Measurements from ENCODE around the gene KY. TPM values are rescaled to one million over a fixed set of nuclear protein-coding genes. Genes with fewer than 3 reads are reported as not detected.

The KY gene
- total and polyA plus RNA-seq, 9 of the 15 experiments (the other 6 are each of a cell fraction or from before 2014, with no cell fraction given): not detected

DNA sequence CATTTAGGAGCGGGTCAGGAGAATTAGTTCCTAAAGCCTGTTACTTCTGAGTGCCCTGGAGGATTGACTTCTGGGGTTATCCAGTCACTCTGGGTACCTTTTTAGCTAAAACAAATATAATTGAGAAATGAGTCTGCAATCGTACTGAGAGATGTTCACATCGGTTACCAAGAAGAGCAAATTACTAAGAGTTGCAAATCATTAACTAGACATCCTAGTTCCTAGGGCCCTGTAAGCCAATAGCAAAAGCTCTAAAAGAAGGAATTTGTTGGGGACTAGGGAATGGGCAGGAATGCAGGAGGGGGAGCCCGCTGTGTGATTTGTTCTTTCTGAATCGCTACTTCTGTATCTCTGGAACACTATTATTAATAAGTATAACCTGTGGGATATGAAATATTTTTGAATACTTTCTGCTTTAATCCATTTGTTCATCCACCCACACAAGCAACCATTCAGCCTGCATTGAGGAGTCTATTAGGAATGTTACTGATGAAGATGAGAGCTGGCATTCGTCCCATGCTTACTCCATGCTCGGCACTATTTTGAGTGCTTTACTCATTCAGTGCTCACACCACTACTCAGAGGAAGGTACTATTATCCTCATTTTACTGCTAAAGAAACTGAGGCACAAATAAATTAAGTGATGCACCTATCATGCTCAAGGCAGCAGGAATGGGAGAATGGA, 31.5 kb upstream of the KY start:
- no peaks in the 10 kb centered on the region for H3K36me3 ChIP-seq (ENCODE audit: control insufficient read depth, insufficient read depth, low read length)
- no peak overlapping the region for H2AFZ ChIP-seq (ENCODE audit: low read depth, low read length)
- no peak overlapping the region for H3K4me3 ChIP-seq
- BruUV-seq (replicated peaks): no TSS peak
- FAIRE-seq (no peak), ATAC-seq (no peak), DNase-seq (ENCODE audit: extremely low read depth in 1 of 4, low spot score in 3 of 4) (no peak)
- TF ChIP-seq, protein P1, sequence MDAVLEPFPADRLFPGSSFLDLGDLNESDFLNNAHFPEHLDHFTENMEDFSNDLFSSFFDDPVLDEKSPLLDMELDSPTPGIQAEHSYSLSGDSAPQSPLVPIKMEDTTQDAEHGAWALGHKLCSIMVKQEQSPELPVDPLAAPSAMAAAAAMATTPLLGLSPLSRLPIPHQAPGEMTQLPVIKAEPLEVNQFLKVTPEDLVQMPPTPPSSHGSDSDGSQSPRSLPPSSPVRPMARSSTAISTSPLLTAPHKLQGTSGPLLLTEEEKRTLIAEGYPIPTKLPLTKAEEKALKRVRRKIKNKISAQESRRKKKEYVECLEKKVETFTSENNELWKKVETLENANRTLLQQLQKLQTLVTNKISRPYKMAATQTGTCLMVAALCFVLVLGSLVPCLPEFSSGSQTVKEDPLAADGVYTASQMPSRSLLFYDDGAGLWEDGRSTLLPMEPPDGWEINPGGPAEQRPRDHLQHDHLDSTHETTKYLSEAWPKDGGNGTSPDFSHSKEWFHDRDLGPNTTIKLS (IDR thresholded peaks at IDR 0.05; ENCODE audit: borderline replicate concordance, low read depth): no peak
- 0% methylated on average over 7 of the region's 7 CpGs for WGBS (ENCODE audit: insufficient coverage, low coverage, missing lambda C conversion rate)
- in situ Hi-C loops (cut with MboI) (no loop called here), intact Hi-C loops (cut with micrococcal nuclease) (no loop called here)
- H3K27me3 ChIP-seq (ENCODE audit: control insufficient read depth in 2 of 2, insufficient read depth in 2 of 2, low read length in 2 of 2): peaks cover 0 to 3% of the 10 kb centered on the region in 2 experiments; a peak in 1 of 5 replicates
- H3K79me2 ChIP-seq (ENCODE audit: control insufficient read depth, insufficient read depth, low read length): no peaks in the 10 kb centered on the region
- no peak overlapping the region for H3K9ac ChIP-seq (ENCODE audit: insufficient read depth in 1 of 2, low read depth in 2 of 2, low read length in 2 of 2)
- H3K9me3 ChIP-seq (replicated peaks; ENCODE audit: control insufficient read depth, insufficient read depth, low read depth, low read length): no peaks in the 10 kb centered on the region
- ChIA-PET POLR2A (interaction anchor here (0.6 kb wide), 1 partner anchor 31 kb away, joined by 4 read pairs; no protein-coding TSS in a partner anchor), CTCF (ENCODE audit: low intra/inter-chr PET ratio) (no interaction called here)
- H3K9me1 ChIP-seq (ENCODE audit: control insufficient read depth, insufficient read depth, low read length): no peaks in the 10 kb centered on the region
- H3K4me1 ChIP-seq (replicated peaks in 1 of 2; ENCODE audit: control insufficient read depth in 2 of 2, insufficient read depth in 2 of 2, low read length in 2 of 2): no peaks in the 10 kb centered on the region
- no peak overlapping the region for H3K4me2 ChIP-seq (ENCODE audit: insufficient read depth, low read length)
- H4K20me1 ChIP-seq (replicated peaks; ENCODE audit: control insufficient read depth, insufficient read depth, low read length): no peaks in the 10 kb centered on the region
- no peak overlapping the region for H3K27ac ChIP-seq (ENCODE audit: extremely low read depth, low read depth, low read length)

DNA sequence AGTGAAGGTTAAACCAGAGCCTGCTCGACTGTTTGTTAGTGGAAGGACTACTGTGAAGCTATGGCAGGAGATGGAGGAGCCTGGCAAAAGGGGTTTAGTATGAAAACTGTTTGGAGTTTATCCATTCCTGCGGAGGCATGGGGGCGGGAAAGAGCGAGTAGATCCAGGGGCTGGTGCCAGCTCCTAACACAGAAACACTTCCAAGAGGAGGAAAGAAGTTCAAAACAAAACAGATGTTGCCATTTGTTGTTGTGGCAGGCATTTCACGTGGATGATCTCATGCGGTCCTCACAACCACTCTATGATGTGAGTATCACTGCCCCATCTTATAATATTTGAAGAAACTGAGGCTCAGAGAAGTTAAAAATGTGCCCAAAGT, 30.7 kb upstream of the KY start:
- H3K9me3 ChIP-seq (replicated peaks; ENCODE audit: control insufficient read depth, insufficient read depth, low read depth, low read length): no peaks in the 10 kb centered on the region
- no peak for FAIRE-seq
- in situ Hi-C loops (cut with MboI): no loop called here
- no peaks in the 10 kb centered on the region for H3K36me3 ChIP-seq (ENCODE audit: control insufficient read depth, insufficient read depth, low read length)
- 0% methylated on average over 6 of the region's 6 CpGs for WGBS (ENCODE audit: insufficient coverage, low coverage, missing lambda C conversion rate)
- ChIA-PET POLR2A (no interaction called here), CTCF (ENCODE audit: low intra/inter-chr PET ratio) (no interaction called here)
- no peak for ATAC-seq
- H3K27ac ChIP-seq (ENCODE audit: extremely low read depth, low read depth, low read length): no peak overlapping the region
- H3K4me2 ChIP-seq (ENCODE audit: insufficient read depth, low read length): no peak overlapping the region
- DNase-seq (ENCODE audit: extremely low read depth in 1 of 4, low spot score in 3 of 4): no peak
- no peaks in the 10 kb centered on the region for H3K9me1 ChIP-seq (ENCODE audit: control insufficient read depth, insufficient read depth, low read length)
- BruUV-seq (replicated peaks): no TSS peak
- no peak overlapping the region for H2AFZ ChIP-seq (ENCODE audit: low read depth, low read length)
- H3K9ac ChIP-seq (ENCODE audit: insufficient read depth in 1 of 2, low read depth in 2 of 2, low read length in 2 of 2): no peak overlapping the region
- intact Hi-C loops (cut with micrococcal nuclease): no loop called here
- peaks cover 0 to 3% of the 10 kb centered on the region in 2 experiments; a peak in 1 of 5 replicates for H3K27me3 ChIP-seq (ENCODE audit: control insufficient read depth in 2 of 2, insufficient read depth in 2 of 2, low read length in 2 of 2)
- no peaks in the 10 kb centered on the region for H4K20me1 ChIP-seq (replicated peaks; ENCODE audit: control insufficient read depth, insufficient read depth, low read length)
- no peaks in the 10 kb centered on the region for H3K4me1 ChIP-seq (replicated peaks in 1 of 2; ENCODE audit: control insufficient read depth in 2 of 2, insufficient read depth in 2 of 2, low read length in 2 of 2)
- H3K79me2 ChIP-seq (ENCODE audit: control insufficient read depth, insufficient read depth, low read length): no peaks in the 10 kb centered on the region
- no peak overlapping the region for H3K4me3 ChIP-seq
- no peak for TF ChIP-seq EP300 (IDR thresholded peaks at IDR 0.05; ENCODE audit: low read length)
- TF ChIP-seq BDP1 (IDR thresholded peaks at IDR 0.05; ENCODE audit: insufficient read depth, insufficient read length): no peak
- TF ChIP-seq, protein P2, sequence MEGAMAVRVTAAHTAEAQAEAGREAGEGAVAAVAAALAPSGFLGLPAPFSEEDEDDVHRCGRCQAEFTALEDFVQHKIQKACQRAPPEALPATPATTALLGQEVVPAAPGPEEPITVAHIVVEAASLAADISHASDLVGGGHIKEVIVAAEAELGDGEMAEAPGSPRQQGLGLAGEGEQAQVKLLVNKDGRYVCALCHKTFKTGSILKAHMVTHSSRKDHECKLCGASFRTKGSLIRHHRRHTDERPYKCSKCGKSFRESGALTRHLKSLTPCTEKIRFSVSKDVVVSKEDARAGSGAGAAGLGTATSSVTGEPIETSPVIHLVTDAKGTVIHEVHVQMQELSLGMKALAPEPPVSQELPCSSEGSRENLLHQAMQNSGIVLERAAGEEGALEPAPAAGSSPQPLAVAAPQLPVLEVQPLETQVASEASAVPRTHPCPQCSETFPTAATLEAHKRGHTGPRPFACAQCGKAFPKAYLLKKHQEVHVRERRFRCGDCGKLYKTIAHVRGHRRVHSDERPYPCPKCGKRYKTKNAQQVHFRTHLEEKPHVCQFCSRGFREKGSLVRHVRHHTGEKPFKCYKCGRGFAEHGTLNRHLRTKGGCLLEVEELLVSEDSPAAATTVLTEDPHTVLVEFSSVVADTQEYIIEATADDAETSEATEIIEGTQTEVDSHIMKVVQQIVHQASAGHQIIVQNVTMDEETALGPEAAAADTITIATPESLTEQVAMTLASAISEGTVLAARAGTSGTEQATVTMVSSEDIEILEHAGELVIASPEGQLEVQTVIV (CRISPR knock-in tag; IDR thresholded peaks at IDR 0.05; ENCODE audit: borderline replicate concordance): no peak
- TF ChIP-seq ZNF79 (CRISPR knock-in tag; IDR thresholded peaks at IDR 0.05; ENCODE audit: low read depth): no peak
- no peak for TF ChIP-seq HNRNPUL1 (IDR thresholded peaks at IDR 0.05; ENCODE audit: low read length)
- no peak for TF ChIP-seq TGIF2 (CRISPR knock-in tag; IDR thresholded peaks at IDR 0.05)
- TF ChIP-seq POLR3A (IDR thresholded peaks at IDR 0.05; ENCODE audit: borderline replicate concordance, extremely low read depth, insufficient read depth, insufficient read length): no peak
- TF ChIP-seq GATAD2A (IDR thresholded peaks at IDR 0.05): no peak
- no peak for TF ChIP-seq BCOR (IDR thresholded peaks at IDR 0.05)
- no peak for TF ChIP-seq HDAC6 (IDR thresholded peaks at IDR 0.05; ENCODE audit: low read depth, low read length)

Measured in K562 (cell line).